ENCODE data around the gene ZNF764.
"Not testable (repeated sequence)": the region's sequence is repeated elsewhere in the genome, so short reads cannot be mapped to it uniquely, and the experiment has no call there.

Gene ZNF764

GRCh38 chr16:30527635-30528178 lies 30.5 kb downstream of the ZNF764 start:
- no peak for DNase-seq (ENCODE audit: low spot score)

- peak; percentile 96 for DNase-seq (ENCODE audit: low spot score)
Observed at GRCh38 chr16:30526823-30527634, 31.1 kb downstream of the ZNF764 start.

- DNase-seq (ENCODE audit: low spot score): no peak
Observed at GRCh38 chr16:30526137-30526822, 31.9 kb downstream of the ZNF764 start, which contains the start of gene ZNF768. Gene ZNF768, minus strand, starts transcription at chr16:30526566. Its CDS starts 153 bp downstream, at chr16:30526413.

- no peak for DNase-seq (ENCODE audit: low spot score)
Observed at GRCh38 chr16:30525844-30526136, 32.4 kb downstream of the ZNF764 start.

- DNase-seq (ENCODE audit: low spot score): no peak
Observed at GRCh38 chr16:30524575-30525568, 33.3 kb downstream of the ZNF764 start.

GRCh38 chr16:30523768-30524574 lies 34.2 kb downstream of the ZNF764 start:
- no peak for DNase-seq (ENCODE audit: low spot score)

GRCh38 chr16:30522702-30523463 lies 35.3 kb downstream of the ZNF764 start:
- not testable (repeated sequence) for DNase-seq (ENCODE audit: low spot score)

- no peak for DNase-seq (ENCODE audit: low spot score)
Observed at GRCh38 chr16:30521873-30522641, 36.1 kb downstream of the ZNF764 start.

GRCh38 chr16:30521476-30521872 lies 36.7 kb downstream of the ZNF764 start:
- DNase-seq (ENCODE audit: low spot score): no peak

GRCh38 chr16:30519120-30520049 lies 38.8 kb downstream of the ZNF764 start:
- no peak for DNase-seq (ENCODE audit: low spot score)

- DNase-seq (ENCODE audit: low spot score): no peak
Observed at GRCh38 chr16:30518552-30518951, 39.6 kb downstream of the ZNF764 start.

- no peak for DNase-seq (ENCODE audit: low spot score)
Observed at GRCh38 chr16:30515275-30515674, 42.9 kb downstream of the ZNF764 start.

- DNase-seq (ENCODE audit: low spot score): no peak
Observed at GRCh38 chr16:30511509-30511908, 46.7 kb downstream of the ZNF764 start.

- DNase-seq (ENCODE audit: low spot score): no peak
Observed at GRCh38 chr16:30510376-30510938, 47.7 kb downstream of the ZNF764 start.

GRCh38 chr16:30509081-30509765 lies 49.0 kb downstream of the ZNF764 start:
- no peak for DNase-seq (ENCODE audit: low spot score)

Data from D341Med (cell line).